CD14-positive monocyte (primary cell): Measurements from ENCODE around the gene RAB44. TPM values are rescaled to one million over a fixed set of nuclear protein-coding genes. Genes with fewer than 3 reads are reported as not detected.

Source experiments
- DNase-seq, 3 donors: peaks; one replicate each; pipeline ENCODE4 v3.0.0-alpha.2; 2011 to 2022
- H2AFZ ChIP-seq: 2 replicates; pipeline ENCODE4 v1.6.0; 2012; ENCODE audit warnings: mild to moderate bottlenecking, low read depth, low read length, inconsistent platforms; ENCODE audit not compliant: insufficient read depth, poor library complexity, severe bottlenecking
- H3K27ac ChIP-seq, 2 donors: 1 replicate in 1 of 2; 2 replicates in 1 of 2; pipeline ENCODE4 v1.5.1; 2012 to 2013; ENCODE audit warnings: low read length in 2 of 2, control low read depth in 1 of 2, inconsistent platforms in 1 of 2, low read depth in 1 of 2, mild to moderate bottlenecking in 1 of 2
- H3K27me3 ChIP-seq, 2 donors: one replicate each; pipeline versions ENCODE4 v1.6.0 to v1.6.1; 2011 to 2013; ENCODE audit warnings: low read length in 2 of 2; ENCODE audit not compliant: control insufficient read depth in 2 of 2, insufficient read depth in 2 of 2
- H3K36me3 ChIP-seq, 2 donors: replicated peaks in 1 of 2; 1 replicate in 1 of 2; 2 replicates in 1 of 2; pipeline versions ENCODE4 v1.5.1 to v1.6.1; 2012 to 2013; ENCODE audit warnings: low read length in 2 of 2, control low read depth in 1 of 2, inconsistent platforms in 1 of 2, mild to moderate bottlenecking in 1 of 2; ENCODE audit not compliant: insufficient read depth in 2 of 2, control insufficient read depth in 1 of 2
- H3K4me1 ChIP-seq, 2 donors: 1 replicate in 1 of 2; 2 replicates in 1 of 2; pipeline versions ENCODE4 v1.5.1 to v1.6.1; 2012 to 2013; ENCODE audit warnings: low read length in 2 of 2, control low read depth in 1 of 2, inconsistent platforms in 1 of 2, mild to moderate bottlenecking in 1 of 2, moderate library complexity in 1 of 2; ENCODE audit not compliant: insufficient read depth in 2 of 2, control insufficient read depth in 1 of 2
- H3K4me2 ChIP-seq: replicated peaks from 2 replicates; pipeline ENCODE3; 2012; ENCODE audit warnings: low read length, moderate library complexity, mild to moderate bottlenecking; ENCODE audit not compliant: poor library complexity, severe bottlenecking; ENCODE audit errors: extremely low read depth
- H3K4me3 ChIP-seq, 3 experiments: fragments of 200-600 bp in 1 of 3; sonication (generic) in 1 of 3; replicated peaks in 1 of 3; 1 replicate in 2 of 3; 2 replicates in 1 of 3; pipeline ENCODE4 v1.5.1; 2011 to 2013; ENCODE audit warnings: low read length in 3 of 3, mild to moderate bottlenecking in 3 of 3, control low read depth in 2 of 3, low read depth in 2 of 3, inconsistent platforms in 1 of 3, moderate library complexity in 1 of 3
- H3K79me2 ChIP-seq: 2 replicates; pipeline ENCODE4 v1.6.0; 2012; ENCODE audit warnings: mild to moderate bottlenecking, control low read depth, inconsistent platforms, low read length, moderate library complexity; ENCODE audit not compliant: insufficient read depth
- H3K9ac ChIP-seq: 2 replicates; pipeline ENCODE4 v1.6.0; 2017; ENCODE audit warnings: low read length, mild to moderate bottlenecking; ENCODE audit not compliant: insufficient read depth, poor library complexity, severe bottlenecking
- H3K9me3 ChIP-seq, 2 donors: replicated peaks in 1 of 2; 1 replicate in 1 of 2; 2 replicates in 1 of 2; pipeline versions ENCODE4 v1.5.1 to v1.6.1; 2012 to 2013; ENCODE audit warnings: low read length in 2 of 2, control low read depth in 1 of 2; ENCODE audit not compliant: control insufficient read depth in 1 of 2, insufficient read depth in 1 of 2
- H4K20me1 ChIP-seq: 2 replicates; pipeline ENCODE4 v1.6.0; 2012; ENCODE audit warnings: mild to moderate bottlenecking, low read length, control low read depth, moderate library complexity; ENCODE audit not compliant: insufficient read depth
- H3K27ac Mint-ChIP-seq, 7 donors: one replicate each; pipeline ENCODE4 v1.8.0; 2020; ENCODE audit warnings: mild to moderate bottlenecking in 7 of 7, mixed read lengths in 7 of 7, moderate library complexity in 6 of 7, inconsistent platforms in 2 of 7
- H3K27me3 Mint-ChIP-seq, 3 donors: one replicate each; pipeline ENCODE4 v1.8.0; 2021 to 2022; ENCODE audit warnings: low read depth in 3 of 3, mild to moderate bottlenecking in 3 of 3, mixed read lengths in 3 of 3, moderate library complexity in 3 of 3, inconsistent platforms in 1 of 3
- H3K36me3 Mint-ChIP-seq, 2 donors: one replicate each; pipeline ENCODE4 v1.8.0; 2020; ENCODE audit warnings: mixed read lengths in 2 of 2, inconsistent platforms in 1 of 2, mild to moderate bottlenecking in 1 of 2
- H3K4me1 Mint-ChIP-seq: one replicate; pipeline ENCODE4 v1.8.0; 2020; ENCODE audit warnings: mild to moderate bottlenecking, mixed read lengths
- H3K4me3 Mint-ChIP-seq, 2 donors: one replicate each; pipeline ENCODE4 v1.8.0; 2020; ENCODE audit warnings: mild to moderate bottlenecking in 2 of 2, mixed read lengths in 2 of 2, moderate library complexity in 1 of 2
- H3K9me3 Mint-ChIP-seq, 7 donors: one replicate each; pipeline ENCODE4 v1.8.0; 2020 to 2022; ENCODE audit warnings: mixed read lengths in 7 of 7, mild to moderate bottlenecking in 6 of 7, moderate library complexity in 6 of 7, inconsistent platforms in 2 of 7
- CTCF ChIP-seq: fragments of 200-600 bp; IDR thresholded peaks from one replicate; pipeline ENCODE4 v1.8.0; 2022; ENCODE audit warnings: antibody characterized with exemption, mild to moderate bottlenecking
- WGBS: methylation state at CpG from one replicate; pipeline ENCODE4 v1.1.5; 2013; ENCODE audit warnings: missing lambda C conversion rate; ENCODE audit not compliant: insufficient coverage; 5-methylcytosine and 5-hydroxymethylcytosine counted together
- intact Hi-C, 2 donors: fragments of 100-400 bp; cut with micrococcal nuclease; formaldehyde crosslinking; loops; one replicate each; pipeline versions ENCODE4 v1.15.0 to v1.15.1; 2023
- polyA plus RNA-seq, 3 donors: library from polyadenylated mRNA; depleted of rRNA in 1 of 3; unstranded in 2 of 3; stranded (reverse) in 1 of 3; fragments of 300-500 nt in 2 of 3; fragments of >200 nt in 1 of 3; fragmentation: Illumina TruSeq in 2 of 3; gene quantifications; 1 replicate in 2 of 3; 2 replicates in 1 of 3; pipeline ENCODE4 v1.2.3, GENCODE V29; 2012 to 2021

The RAB44 gene
- polyA plus RNA-seq, 3 donors, result 1.5 to 18.0 (median 1.9) TPM

GRCh38 chr6:36746251-36746650 lies 48.6 kb downstream of the RAB44 start:
- Mint-ChIP-seq H3K9me3 (peaks cover 13 to 27% (median 20%) of the 10 kb centered on the region in 7 donors), H3K36me3 (peaks cover 3 to 9% of the 10 kb centered on the region in 2 donors), H3K27ac (no peak overlapping the region), H3K27me3 (peaks cover 4 to 10% (median 5%) of the 10 kb centered on the region in 3 donors), H3K4me3 (peak overlapping the region in 1 of 2 donors; percentile 17), H3K4me1 (peaks cover 21% of the 10 kb centered on the region)
- H3K27ac ChIP-seq, result no peak overlapping the region
- H2AFZ ChIP-seq, result no peak overlapping the region
- 87% methylated on average over 10 of the region's 14 CpGs for WGBS
- no peak overlapping the region for H3K4me2 ChIP-seq
- H3K27me3 ChIP-seq, result no peaks in the 10 kb centered on the region
- no peak overlapping the region for H3K9ac ChIP-seq
- H3K4me1 ChIP-seq, result peaks cover 17 to 23% of the 10 kb centered on the region in 2 donors
- TF ChIP-seq CTCF, result no peak
- H3K36me3 ChIP-seq, result no peaks in the 10 kb centered on the region
- DNase-seq, result no peak
- H4K20me1 ChIP-seq, result no peaks in the 10 kb centered on the region
- no peaks in the 10 kb centered on the region for H3K79me2 ChIP-seq
- intact Hi-C loops, result no loop called here
- no peak overlapping the region for H3K4me3 ChIP-seq
- peaks cover 18 to 24% of the 10 kb centered on the region in 2 donors for H3K9me3 ChIP-seq

- no peaks in the 10 kb centered on the region for H3K27me3 ChIP-seq
- peaks cover 13 to 27% (median 20%) of the 10 kb centered on the region in 7 donors for H3K9me3 Mint-ChIP-seq
- peaks cover 43% of the 10 kb centered on the region for H3K4me1 Mint-ChIP-seq
- H4K20me1 ChIP-seq, result no peaks in the 10 kb centered on the region
- no peak overlapping the region for H3K9ac ChIP-seq
- H3K27ac ChIP-seq, result no peak overlapping the region
- H3K9me3 ChIP-seq, result peaks cover 18 to 24% of the 10 kb centered on the region in 2 donors
- DNase-seq, result no peak
- intact Hi-C loops, result no loop called here
- no peaks in the 10 kb centered on the region for H3K79me2 ChIP-seq
- peaks cover 6 to 13% of the 10 kb centered on the region in 2 donors for H3K36me3 Mint-ChIP-seq
- H2AFZ ChIP-seq, result no peak overlapping the region
- no peak overlapping the region for H3K4me3 ChIP-seq
- peaks cover 1 to 8% (median 6%) of the 10 kb centered on the region in 3 donors for H3K27me3 Mint-ChIP-seq
- no peak overlapping the region for H3K4me3 Mint-ChIP-seq
- no peak for TF ChIP-seq CTCF
- H3K4me2 ChIP-seq, result no peak overlapping the region
- WGBS, result 87% methylated on average over 4 of the region's 5 CpGs
- peak overlapping the region in 1 of 7 donors; percentile 35 for H3K27ac Mint-ChIP-seq
- H3K36me3 ChIP-seq, result no peaks in the 10 kb centered on the region
- H3K4me1 ChIP-seq, result peaks cover 42% of the 10 kb centered on the region in 2 donors
Measured at GRCh38 chr6:36749829-36750489, 52.3 kb downstream of the RAB44 start.
